HG03442 (cell line): ENCODE measurements around the gene FEV.

ENCODE experiments used
- ATAC-seq: cut with Tn5 transposase; IDR thresholded peaks from one replicate; pipeline ENCODE4 v1.9.1; 2021; ENCODE audit warnings: mild to moderate bottlenecking, moderate library complexity; ENCODE audit not compliant: unreplicated experiment

FEV gene

GRCh38 chr2:218993345-218994315 lies 8.6 kb upstream of the FEV start, which contains the start of gene CRYBA2:
CRYBA2 (minus strand) TSS chr2:218993422; CDS start chr2:218993176, 246 bp downstream.
- ATAC-seq, result no peak

- ATAC-seq, result no peak
Measured at GRCh38 chr2:218992703-218993344, 7.8 kb upstream of the FEV start.

- ATAC-seq, result no peak
Measured at GRCh38 chr2:218992196-218992595, 7.2 kb upstream of the FEV start.

GRCh38 chr2:218991674-218992168 lies 6.7 kb upstream of the FEV start:
- no peak for ATAC-seq

GRCh38 chr2:218990612-218991011 lies 5.6 kb upstream of the FEV start:
- no peak for ATAC-seq

GRCh38 chr2:218990052-218990451 lies 5.1 kb upstream of the FEV start:
- ATAC-seq, result no peak

- no peak for ATAC-seq
Measured at GRCh38 chr2:218988650-218989049, 3.7 kb upstream of the FEV start.

- no peak for ATAC-seq
Measured at GRCh38 chr2:218988164-218988563, 3.2 kb upstream of the FEV start.

- no peak for ATAC-seq
Measured at GRCh38 chr2:218986148-218986761, 1.3 kb upstream of the FEV start.

GRCh38 chr2:218985325-218986091 lies 524 bp upstream of the FEV start:
- ATAC-seq, result no peak

- ATAC-seq, result no peak
Measured at GRCh38 chr2:218984239-218985020, 554 bp downstream of the FEV start.

- ATAC-seq, result no peak
Measured at GRCh38 chr2:218983934-218984238, 1.1 kb downstream of the FEV start.

- no peak for ATAC-seq
Measured at GRCh38 chr2:218983263-218983933, 1.6 kb downstream of the FEV start.

- no peak for ATAC-seq
Measured at GRCh38 chr2:218982586-218983262, 2.3 kb downstream of the FEV start.

- ATAC-seq, result no peak
Measured at GRCh38 chr2:218981881-218982585, 3.0 kb downstream of the FEV start.

- ATAC-seq, result no peak
Measured at GRCh38 chr2:218981390-218981880, 3.5 kb downstream of the FEV start.

GRCh38 chr2:218980735-218981389 lies 4.1 kb downstream of the FEV start:
- no peak for ATAC-seq
